HG02981 (cell line): ENCODE results near the gene ZSWIM5.
"Not testable (repeated sequence)": the region's sequence is repeated elsewhere in the genome, so short reads cannot be mapped to it uniquely, and the experiment has no call there.

Experiments used
- ATAC-seq: cut with Tn5 transposase; IDR thresholded peaks from one replicate; pipeline ENCODE4 v1.9.1; 2021; ENCODE audit warnings: mild to moderate bottlenecking, moderate library complexity; ENCODE audit not compliant: unreplicated experiment

The ZSWIM5 gene

DNA sequence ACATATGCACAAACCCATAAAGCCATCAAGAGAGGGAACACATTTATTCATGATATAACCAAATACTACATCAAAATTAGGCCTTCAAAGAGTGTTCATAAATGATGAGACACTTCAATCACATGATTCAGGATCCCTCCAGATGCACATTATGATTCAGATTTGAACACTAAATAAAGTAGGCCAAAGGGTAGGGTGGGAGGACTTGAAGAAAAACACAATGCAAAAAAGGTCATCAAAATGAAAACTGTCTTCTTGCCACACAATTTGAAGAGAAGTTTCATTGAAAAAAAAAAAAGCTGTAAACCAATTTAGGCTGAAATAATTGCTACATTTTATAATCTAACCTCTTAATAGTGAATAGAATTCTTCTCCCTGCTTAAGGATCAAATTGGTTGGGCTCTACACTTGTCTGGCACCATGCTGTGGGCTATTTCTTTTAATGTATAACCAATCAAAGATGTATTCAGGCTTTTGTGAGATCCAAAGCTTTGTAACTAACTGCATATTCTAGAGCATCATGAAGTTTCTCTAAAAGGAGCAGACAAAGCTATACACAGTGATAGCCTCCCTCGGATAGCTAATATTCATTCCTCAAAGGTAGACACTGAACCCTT is 58.1 kb downstream of the ZSWIM5 start:
- ATAC-seq, result no peak

- ATAC-seq, result no peak
Measured at GRCh38 chr1:45146833-45147232, 59.6 kb downstream of the ZSWIM5 start.

GRCh38 chr1:45141247-45142003 is 65.0 kb downstream of the ZSWIM5 start:
- ATAC-seq, result no peak

DNA sequence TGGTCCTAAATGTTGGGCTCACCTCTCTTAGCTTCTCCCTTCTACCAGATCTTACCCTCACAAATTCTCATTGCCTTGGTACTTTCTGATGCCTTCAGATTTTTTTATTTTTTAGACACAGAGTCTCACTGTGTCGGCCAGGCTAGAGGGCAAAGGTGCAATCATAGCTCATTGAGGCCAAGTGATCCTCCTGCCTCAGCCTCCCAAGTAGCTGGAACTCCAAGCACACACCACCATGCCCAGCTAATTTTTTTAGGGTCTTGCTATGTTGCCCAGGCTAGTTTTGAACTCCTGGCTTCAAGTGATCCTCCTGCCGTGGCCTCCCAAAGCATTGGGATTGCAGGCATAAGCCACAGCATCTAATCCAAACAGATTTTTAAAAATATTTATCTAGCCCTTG is 69.4 kb downstream of the ZSWIM5 start:
- ATAC-seq, result no peak

- ATAC-seq, result no peak
Measured at GRCh38 chr1:45135316-45135715, 71.1 kb downstream of the ZSWIM5 start.

GRCh38 chr1:45134461-45134873 is 71.9 kb downstream of the ZSWIM5 start:
- ATAC-seq, result no peak

DNA sequence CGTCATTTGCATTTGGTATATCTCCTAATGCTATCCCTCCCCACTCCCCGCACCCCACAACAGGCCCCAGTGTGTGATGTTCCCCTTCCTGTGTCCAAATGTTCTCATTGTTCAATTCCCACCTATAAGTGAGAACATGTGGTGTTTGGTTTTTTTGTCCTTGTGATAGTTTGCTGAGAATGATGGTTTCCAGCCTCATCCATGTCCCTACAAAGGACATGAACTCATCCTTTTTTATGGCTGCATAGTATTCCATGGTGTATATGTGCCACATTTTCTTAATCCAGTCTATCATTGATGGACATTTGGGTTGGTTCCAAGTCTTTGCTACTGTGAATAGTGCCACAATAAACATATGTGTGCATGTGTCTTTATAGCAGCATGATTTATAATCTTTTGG is 73.7 kb downstream of the ZSWIM5 start:
- not testable (repeated sequence) for ATAC-seq

DNA sequence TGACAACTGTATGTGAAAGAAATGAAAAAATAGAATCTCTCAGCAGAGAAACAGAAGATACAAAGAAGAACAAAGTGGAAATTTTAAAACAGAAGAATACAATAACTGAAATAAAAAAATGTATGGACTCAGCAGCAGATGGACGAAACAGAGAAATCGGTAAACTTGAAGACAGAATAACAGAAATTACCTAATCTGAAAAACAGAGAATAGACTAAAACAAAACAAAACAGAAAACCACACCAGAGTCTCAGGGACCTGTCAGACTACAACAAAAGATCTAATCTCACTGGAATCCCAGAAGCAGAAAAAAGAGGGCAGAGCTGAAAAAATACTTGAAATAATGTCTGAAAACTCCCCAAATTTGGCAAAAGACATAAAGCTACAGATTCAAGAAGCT is 83.0 kb downstream of the ZSWIM5 start:
- no peak for ATAC-seq

DNA sequence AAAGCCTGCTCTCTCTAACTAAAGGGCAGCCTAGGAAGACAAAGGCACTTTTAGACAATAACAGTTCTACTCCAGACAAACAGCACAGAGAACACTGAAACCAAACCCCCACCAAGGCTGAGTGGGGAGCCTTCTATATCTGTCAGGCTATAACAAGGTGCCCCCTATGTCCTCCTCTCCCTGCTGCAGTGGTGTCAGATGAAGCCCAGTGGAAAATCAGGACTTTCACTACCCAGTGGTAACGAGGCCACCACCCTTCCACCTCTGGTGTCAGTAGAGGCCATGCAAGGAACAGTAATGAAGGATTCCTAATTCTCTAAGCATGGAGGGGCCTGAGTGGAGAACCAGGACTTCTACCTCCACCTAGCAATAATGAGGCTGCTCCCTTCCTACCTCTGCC is 83.7 kb downstream of the ZSWIM5 start:
- no peak for ATAC-seq

DNA sequence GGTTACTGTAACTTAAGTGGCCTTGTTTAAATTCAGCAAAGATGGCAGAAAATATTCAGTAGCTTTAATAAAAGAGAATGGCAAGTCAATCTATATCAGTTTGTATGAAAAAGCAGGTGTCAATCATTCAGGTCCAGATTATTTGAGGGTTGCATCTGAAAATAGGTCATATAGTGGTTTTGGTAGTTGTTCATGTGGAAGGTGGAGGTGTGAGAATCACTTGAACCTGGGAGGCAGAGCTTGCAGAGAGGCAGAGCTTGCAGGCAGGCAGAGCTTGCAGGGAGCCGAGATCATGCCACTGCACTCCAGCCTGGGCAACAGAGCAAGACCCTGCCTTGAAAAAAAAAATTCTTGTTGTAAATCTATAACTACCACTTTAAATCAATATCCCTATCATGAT is 88.6 kb downstream of the ZSWIM5 start:
- ATAC-seq, result no peak

GRCh38 chr1:45116820-45117219 is 89.6 kb downstream of the ZSWIM5 start:
- ATAC-seq, result no peak

DNA sequence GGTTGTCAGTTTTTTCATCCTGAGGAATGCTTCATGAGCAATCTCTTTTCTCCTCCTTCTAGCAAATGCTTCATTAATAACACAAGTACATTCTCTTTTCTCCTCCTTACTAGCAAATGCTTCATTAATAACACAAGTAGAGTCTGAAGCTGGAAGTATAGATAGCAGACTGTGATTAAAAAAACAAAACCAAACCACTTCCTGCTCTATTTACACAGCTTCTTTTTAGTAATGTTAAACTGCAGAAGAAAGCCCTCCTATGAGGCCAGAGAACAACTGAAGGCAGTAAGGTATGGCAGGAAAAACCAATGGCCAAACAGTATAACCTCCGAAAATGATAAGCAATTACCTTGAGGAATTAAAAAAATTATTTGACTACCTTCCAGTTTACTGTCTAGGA is 90.1 kb downstream of the ZSWIM5 start:
- ATAC-seq, result no peak

- ATAC-seq, result not testable (repeated sequence)
Measured at GRCh38 chr1:45115198-45115597, 91.2 kb downstream of the ZSWIM5 start.

- ATAC-seq, result no peak
Measured at GRCh38 chr1:45112661-45113060, 93.7 kb downstream of the ZSWIM5 start.

GRCh38 chr1:45111239-45111638 is 95.2 kb downstream of the ZSWIM5 start:
- ATAC-seq, result no peak

DNA sequence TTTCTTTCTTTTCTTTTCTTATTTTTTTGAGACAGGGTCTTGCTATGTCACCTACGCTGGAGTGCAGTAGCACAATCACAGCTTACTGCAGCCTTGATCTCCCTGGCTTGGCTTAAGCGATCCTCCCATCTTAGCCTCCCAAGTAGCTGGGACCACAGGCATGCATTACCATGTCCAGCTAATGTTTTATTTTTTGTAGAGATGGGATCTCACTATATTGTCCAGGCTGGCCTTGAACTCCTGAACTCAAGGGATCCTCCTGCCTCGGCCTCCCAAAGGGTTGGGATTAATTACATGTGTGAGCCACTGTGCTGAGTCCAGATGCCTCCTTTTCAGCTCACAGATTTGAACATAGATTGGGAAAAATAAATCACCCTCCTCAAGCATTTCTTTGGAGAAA is 98.6 kb downstream of the ZSWIM5 start:
- ATAC-seq, result no peak

DNA sequence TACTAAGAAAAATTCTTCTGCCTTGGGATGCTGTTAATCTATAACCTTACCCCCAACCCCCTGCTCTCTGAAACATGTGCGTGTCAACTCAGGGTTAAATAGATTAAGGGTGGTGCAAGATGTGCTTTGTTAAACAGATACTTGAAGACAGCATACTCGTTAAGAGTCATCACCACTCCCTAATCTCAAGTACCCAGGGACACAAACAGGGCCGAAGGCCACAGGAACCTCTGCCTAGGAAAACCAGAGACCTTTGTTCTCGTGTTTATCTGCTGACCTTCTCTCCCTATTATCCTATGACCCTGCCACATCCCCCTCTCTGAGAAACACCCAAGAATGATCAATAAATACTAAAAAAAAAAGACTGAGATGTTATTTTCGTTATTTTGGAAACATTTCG is 99.5 kb downstream of the ZSWIM5 start:
- not testable (repeated sequence) for ATAC-seq

DNA sequence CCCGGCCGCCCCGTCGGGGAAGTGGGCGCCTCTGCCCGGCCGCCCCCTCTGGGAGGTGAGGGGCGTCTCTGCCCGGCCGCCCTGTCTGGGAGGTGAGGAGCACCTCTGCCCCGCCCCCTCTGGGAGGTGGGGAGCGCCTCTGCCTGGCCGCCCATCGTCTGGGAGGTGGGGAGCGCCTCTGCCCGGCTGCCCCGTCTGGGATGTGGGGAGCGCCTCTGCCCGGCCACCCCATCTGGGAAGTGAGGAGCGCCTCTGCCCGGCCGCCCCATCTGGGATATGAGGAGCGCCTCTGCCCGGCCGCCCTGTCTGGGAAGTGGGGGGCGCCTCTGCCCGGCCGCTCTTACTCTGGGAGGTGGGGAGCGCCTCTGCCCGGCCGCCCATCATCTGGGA is 100.3 kb downstream of the ZSWIM5 start:
- not testable (repeated sequence) for ATAC-seq

- ATAC-seq, result not testable (repeated sequence)
Measured at GRCh38 chr1:45105486-45106155, 100.8 kb downstream of the ZSWIM5 start.

DNA sequence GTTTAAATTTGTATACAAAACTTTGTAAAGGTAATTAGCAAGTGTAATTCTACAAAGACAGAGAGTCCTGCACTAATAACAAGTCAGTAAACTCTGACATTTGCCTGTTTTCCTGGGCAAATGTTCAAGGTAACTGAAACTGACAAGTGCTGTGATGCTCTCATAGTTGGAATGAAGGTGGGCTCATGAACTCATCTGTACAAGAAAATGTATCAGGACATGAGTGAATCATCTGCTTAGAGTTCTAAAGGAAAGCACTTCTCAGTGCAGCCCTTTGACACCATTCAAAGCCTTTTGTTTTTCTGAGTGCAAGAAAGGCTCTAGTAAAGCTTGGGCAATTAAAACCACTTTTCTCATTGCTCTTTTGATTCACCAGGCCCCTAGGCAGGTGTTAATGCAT is 102.9 kb downstream of the ZSWIM5 start:
- no peak for ATAC-seq

GRCh38 chr1:45101947-45102346 is 104.5 kb downstream of the ZSWIM5 start:
- no peak for ATAC-seq

- not testable (repeated sequence) for ATAC-seq
Measured at GRCh38 chr1:45101528-45101927, 104.9 kb downstream of the ZSWIM5 start.
